ENCODE results near the gene MOB1B. TPM values are rescaled to one million over a fixed set of nuclear protein-coding genes. Genes with fewer than 3 reads are reported as not detected.
"Not testable (repeated sequence)": the region's sequence is repeated elsewhere in the genome, so short reads cannot be mapped to it uniquely, and the experiment has no call there.

The MOB1B gene
- total and polyA plus RNA-seq, 3 donors from 2014 or later = 8.9 to 16.4 (median 15.0) TPM

GRCh38 chr4:70997036-70997435 lies 94.9 kb downstream of the MOB1B start:
- WGBS, 2 donors = 69 to 83% methylated on average over 1 of the region's 1 CpG
- Histone ChIP-seq H3K4me3 (no peak overlapping the region), H3K4me1 (peaks cover 3% of the 10 kb centered on the region), H3K9me3 (no peaks in the 10 kb centered on the region), H3K36me3 (ENCODE audit: low read depth, missing control alignments) (no peaks in the 10 kb centered on the region), H3K27me3 (no peaks in the 10 kb centered on the region), H3K27ac (peak overlapping the region in 1 of 2 donors; percentile 23)
- TF ChIP-seq CTCF (IDR thresholded peaks at IDR 0.05) (no peak), POLR2A (IDR thresholded peaks at IDR 0.05) (no peak)
- intact Hi-C loops (cut with DNase I; ENCODE audit: low total_unique reads) = no loop called here
- DNase-seq = no peak

GRCh38 chr4:70997546-70997945 lies 95.4 kb downstream of the MOB1B start:
- Histone ChIP-seq H3K27ac (no peak overlapping the region), H3K4me1 (peaks cover 2% of the 10 kb centered on the region), H3K4me3 (no peak overlapping the region), H3K27me3 (no peaks in the 10 kb centered on the region), H3K9me3 (no peaks in the 10 kb centered on the region), H3K36me3 (ENCODE audit: low read depth, missing control alignments) (no peaks in the 10 kb centered on the region)
- intact Hi-C loops (cut with DNase I; ENCODE audit: low total_unique reads) = no loop called here
- DNase-seq = no peak
- 52 to 58% methylated on average over 2 of the region's 2 CpGs for WGBS, 2 donors
- TF ChIP-seq POLR2A (IDR thresholded peaks at IDR 0.05) = no peak
- TF ChIP-seq CTCF (IDR thresholded peaks at IDR 0.05) = no peak

GRCh38 chr4:70999639-71000038 lies 97.5 kb downstream of the MOB1B start:
- H3K4me3 ChIP-seq; DNase-seq; H3K4me1 ChIP-seq; H3K9me3 ChIP-seq; H3K27me3 ChIP-seq; intact Hi-C loops (cut with DNase I; ENCODE audit: low total_unique reads); H3K27ac ChIP-seq; H3K36me3 ChIP-seq (ENCODE audit: low read depth, missing control alignments): not testable (repeated sequence)

GRCh38 chr4:71001363-71001762 lies 99.2 kb downstream of the MOB1B start:
- WGBS, 2 donors = 95 to 96% methylated on average over 4 of the region's 4 CpGs
- H3K4me1 ChIP-seq; H3K27me3 ChIP-seq; H3K27ac ChIP-seq; H3K4me3 ChIP-seq; H3K9me3 ChIP-seq; DNase-seq; intact Hi-C loops (cut with DNase I; ENCODE audit: low total_unique reads); H3K36me3 ChIP-seq (ENCODE audit: low read depth, missing control alignments): not testable (repeated sequence)

- Histone ChIP-seq H3K27me3 (no peaks in the 10 kb centered on the region), H3K9me3 (no peaks in the 10 kb centered on the region), H3K36me3 (ENCODE audit: low read depth, missing control alignments) (no peaks in the 10 kb centered on the region), H3K4me1 (no peaks in the 10 kb centered on the region), H3K4me3 (no peak overlapping the region), H3K27ac (no peak overlapping the region)
- TF ChIP-seq POLR2A (IDR thresholded peaks at IDR 0.05) (no peak), CTCF (IDR thresholded peaks at IDR 0.05) (no peak)
- WGBS, 2 donors = 73 to 90% methylated on average over 2 to 7 of the region's 7 CpGs
- no peak for DNase-seq
- intact Hi-C loops (cut with DNase I; ENCODE audit: low total_unique reads) = no loop called here
Measured at GRCh38 chr4:71004281-71004851, 102.2 kb downstream of the MOB1B start.

- H3K4me1 ChIP-seq; H3K4me3 ChIP-seq; H3K27me3 ChIP-seq; DNase-seq; H3K27ac ChIP-seq; H3K36me3 ChIP-seq (ENCODE audit: low read depth, missing control alignments); H3K9me3 ChIP-seq; intact Hi-C loops (cut with DNase I; ENCODE audit: low total_unique reads): not testable (repeated sequence)
- WGBS, 2 donors = 94 to 97% methylated on average over 6 of the region's 6 CpGs
Measured at GRCh38 chr4:71005025-71005424, 102.9 kb downstream of the MOB1B start.
